AG04450 (cell line): ENCODE results near the gene SH3RF2. TPM values are rescaled to one million over a fixed set of nuclear protein-coding genes. Genes with fewer than 3 reads are reported as not detected.

ENCODE experiments used
- CTCF ChIA-PET: fragments of 300-600, 350-600 bp; formaldehyde crosslinking; extraction: SDS; loops from one replicate; lab custom pipeline; 2022; ENCODE audit warnings: antibody characterized with exemption, inconsistent platforms; lab: Charles Lee
- POLR2A ChIA-PET: fragments of 350-600 bp; formaldehyde crosslinking; extraction: SDS; loops from one replicate; lab custom pipeline; 2021; ENCODE audit warnings: antibody characterized with exemption, inconsistent platforms; lab: Yijun Ruan, JAX
- DNase-seq: peaks from one replicate; pipeline ENCODE4 v3.0.0-alpha.2; 2011; ENCODE audit warnings: low read depth, low spot score
- H3K27ac ChIP-seq: one replicate; pipeline ENCODE4 v1.5.1; 2012; ENCODE audit warnings: low read depth, low read length, control low read depth
- H3K27me3 ChIP-seq: one replicate; pipeline ENCODE4 v1.6.0; 2012; ENCODE audit warnings: low read length; ENCODE audit not compliant: control insufficient read depth, insufficient read depth
- H3K4me3 ChIP-seq: 2 replicates; pipeline ENCODE4 v1.5.1; 2011; ENCODE audit warnings: mild to moderate bottlenecking, low read depth, low read length, control low read depth
- H3K9me3 ChIP-seq: 2 replicates; pipeline ENCODE4 v1.5.1; 2012; ENCODE audit warnings: low read length; ENCODE audit not compliant: control insufficient read depth, insufficient read depth
- polyA plus RNA-seq: library from polyadenylated mRNA; depleted of rRNA; stranded (reverse); fragments of >200 nt; gene quantifications from 2 replicates; pipeline ENCODE4 v1.2.3, GENCODE V29; 2011
- TF ChIP-seq, protein P1 (sequence below): IDR thresholded peaks from 2 replicates; pipeline ENCODE4 v1.5.1; 2011; ENCODE audit warnings: low read depth, low read length, control low read depth, inconsistent platforms

Gene SH3RF2
- polyA plus RNA-seq, 1 experiment: 0.87 TPM

DNA sequence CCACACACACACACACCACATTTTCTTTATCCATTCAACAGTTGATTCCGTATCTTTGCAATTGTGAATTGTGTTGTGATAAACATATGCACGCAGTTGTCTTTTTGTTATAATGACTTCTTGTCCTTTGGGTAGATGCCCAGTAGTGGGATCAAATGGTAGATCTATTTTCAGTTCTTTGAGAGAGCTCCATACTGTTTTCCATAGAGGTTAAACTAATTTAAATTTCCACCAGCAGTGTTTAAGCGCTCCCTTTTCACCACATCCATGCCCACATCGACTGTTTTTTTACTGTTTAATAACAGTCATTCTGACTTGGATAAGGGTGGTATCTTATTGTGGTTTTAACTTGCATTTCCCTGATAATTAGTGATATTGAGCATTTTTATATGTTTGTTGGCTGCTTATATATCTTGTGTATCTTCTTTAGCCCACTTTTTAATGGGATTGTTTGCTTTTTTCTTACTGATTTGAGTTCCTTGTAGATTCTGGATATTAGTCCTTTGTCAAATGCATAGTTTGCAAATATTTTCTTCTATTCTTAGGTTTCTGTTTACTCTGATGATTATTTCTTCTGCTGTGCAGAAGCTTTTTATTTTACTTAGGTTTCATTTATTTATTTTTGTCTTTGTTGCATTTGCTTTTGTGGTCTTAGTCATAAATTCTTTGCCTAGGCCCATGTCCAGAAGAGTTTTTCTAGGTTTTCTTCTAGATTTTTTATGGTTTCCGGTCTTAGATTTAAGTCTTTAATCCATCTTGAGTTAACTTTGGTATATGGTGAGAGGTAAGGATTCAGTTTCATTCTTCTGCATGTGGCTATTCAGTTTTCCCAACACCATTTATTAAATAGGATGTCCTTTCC, 82.4 kb downstream of the SH3RF2 start:
- CTCF ChIA-PET: no interaction called here
- Histone ChIP-seq H3K27me3 (no peaks in the 10 kb centered on the region), H3K9me3 (no peaks in the 10 kb centered on the region), H3K27ac (no peak overlapping the region), H3K4me3 (no peak overlapping the region)
- no peak for DNase-seq
- TF ChIP-seq, protein P1, sequence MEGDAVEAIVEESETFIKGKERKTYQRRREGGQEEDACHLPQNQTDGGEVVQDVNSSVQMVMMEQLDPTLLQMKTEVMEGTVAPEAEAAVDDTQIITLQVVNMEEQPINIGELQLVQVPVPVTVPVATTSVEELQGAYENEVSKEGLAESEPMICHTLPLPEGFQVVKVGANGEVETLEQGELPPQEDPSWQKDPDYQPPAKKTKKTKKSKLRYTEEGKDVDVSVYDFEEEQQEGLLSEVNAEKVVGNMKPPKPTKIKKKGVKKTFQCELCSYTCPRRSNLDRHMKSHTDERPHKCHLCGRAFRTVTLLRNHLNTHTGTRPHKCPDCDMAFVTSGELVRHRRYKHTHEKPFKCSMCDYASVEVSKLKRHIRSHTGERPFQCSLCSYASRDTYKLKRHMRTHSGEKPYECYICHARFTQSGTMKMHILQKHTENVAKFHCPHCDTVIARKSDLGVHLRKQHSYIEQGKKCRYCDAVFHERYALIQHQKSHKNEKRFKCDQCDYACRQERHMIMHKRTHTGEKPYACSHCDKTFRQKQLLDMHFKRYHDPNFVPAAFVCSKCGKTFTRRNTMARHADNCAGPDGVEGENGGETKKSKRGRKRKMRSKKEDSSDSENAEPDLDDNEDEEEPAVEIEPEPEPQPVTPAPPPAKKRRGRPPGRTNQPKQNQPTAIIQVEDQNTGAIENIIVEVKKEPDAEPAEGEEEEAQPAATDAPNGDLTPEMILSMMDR: no peak
- POLR2A ChIA-PET: no interaction called here

GRCh38 chr5:146020100-146020499, 83.7 kb downstream of the SH3RF2 start:
- POLR2A ChIA-PET: no interaction called here
- Histone ChIP-seq H3K4me3 (no peak overlapping the region), H3K27me3 (no peaks in the 10 kb centered on the region), H3K27ac (no peak overlapping the region), H3K9me3 (no peaks in the 10 kb centered on the region)
- no peak for DNase-seq
- CTCF ChIA-PET: interaction anchor here (1.7 to 2.0 kb wide), 2 partner anchors 117 to 132 kb away, joined by 6 to 7 read pairs; no protein-coding TSS in a partner anchor
- TF ChIP-seq, protein P1: no peak

GRCh38 chr5:146024034-146024433, 87.7 kb downstream of the SH3RF2 start:
- DNase-seq: no peak
- Histone ChIP-seq H3K9me3 (no peaks in the 10 kb centered on the region), H3K27ac (no peak overlapping the region), H3K4me3 (no peak overlapping the region), H3K27me3 (no peaks in the 10 kb centered on the region)
- TF ChIP-seq, protein P1: no peak
- ChIA-PET POLR2A (no interaction called here), CTCF (interaction anchor here (1.1 kb wide), 1 partner anchor 17 kb away, joined by 3 read pairs; no protein-coding TSS in a partner anchor)

DNA sequence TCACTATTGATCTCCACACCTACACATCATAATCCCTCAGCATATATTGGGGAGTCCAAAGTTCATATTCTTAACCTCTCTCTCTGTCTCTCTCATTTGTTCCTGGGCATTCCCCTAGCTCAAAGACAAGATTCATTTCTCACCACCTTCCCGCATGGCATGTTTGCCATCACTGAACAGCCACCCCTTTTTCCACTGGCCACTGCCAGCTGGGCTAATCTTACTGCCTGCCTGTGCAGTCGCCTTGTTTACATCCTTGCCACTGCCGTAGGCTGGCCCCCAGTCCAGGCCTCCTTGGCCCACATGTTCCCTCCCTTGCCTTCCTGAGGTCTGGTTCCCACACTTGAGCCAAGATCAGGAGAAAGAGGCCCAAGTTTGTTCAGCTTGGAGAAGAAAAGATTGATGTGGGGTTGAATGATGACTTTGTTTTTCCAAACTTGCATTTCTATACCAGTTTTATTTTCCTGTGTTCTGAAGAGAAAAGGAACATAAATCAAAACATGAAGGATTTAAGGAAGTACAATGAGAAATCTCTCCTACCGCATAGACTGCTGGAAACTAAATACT, 88.8 kb downstream of the SH3RF2 start:
- Histone ChIP-seq H3K27ac (no peak overlapping the region), H3K27me3 (no peaks in the 10 kb centered on the region), H3K4me3 (no peak overlapping the region), H3K9me3 (no peaks in the 10 kb centered on the region)
- CTCF ChIA-PET: interaction anchor here (1.1 to 1.7 kb wide), 2 partner anchors 16 to 24 kb away, joined by 3 to 4 read pairs; no protein-coding TSS in a partner anchor
- DNase-seq: no peak
- POLR2A ChIA-PET: no interaction called here
- TF ChIP-seq, protein P1: no peak

GRCh38 chr5:146025681-146026080, 89.3 kb downstream of the SH3RF2 start:
- TF ChIP-seq, protein P1: no peak
- ChIA-PET POLR2A (no interaction called here), CTCF (interaction anchor here (1.7 kb wide), 1 partner anchor 23 kb away, joined by 4 read pairs; no protein-coding TSS in a partner anchor)
- no peak for DNase-seq
- Histone ChIP-seq H3K27ac (no peak overlapping the region), H3K4me3 (no peak overlapping the region), H3K9me3 (no peaks in the 10 kb centered on the region), H3K27me3 (no peaks in the 10 kb centered on the region)
